HG02642 (cell line): ENCODE results near the gene IL17RB.

Experiments used
- ATAC-seq: cut with Tn5 transposase; IDR thresholded peaks from one replicate; pipeline ENCODE4 v1.9.1; 2021; ENCODE audit warnings: mild to moderate bottlenecking; ENCODE audit not compliant: unreplicated experiment, poor library complexity

The IL17RB gene

DNA sequence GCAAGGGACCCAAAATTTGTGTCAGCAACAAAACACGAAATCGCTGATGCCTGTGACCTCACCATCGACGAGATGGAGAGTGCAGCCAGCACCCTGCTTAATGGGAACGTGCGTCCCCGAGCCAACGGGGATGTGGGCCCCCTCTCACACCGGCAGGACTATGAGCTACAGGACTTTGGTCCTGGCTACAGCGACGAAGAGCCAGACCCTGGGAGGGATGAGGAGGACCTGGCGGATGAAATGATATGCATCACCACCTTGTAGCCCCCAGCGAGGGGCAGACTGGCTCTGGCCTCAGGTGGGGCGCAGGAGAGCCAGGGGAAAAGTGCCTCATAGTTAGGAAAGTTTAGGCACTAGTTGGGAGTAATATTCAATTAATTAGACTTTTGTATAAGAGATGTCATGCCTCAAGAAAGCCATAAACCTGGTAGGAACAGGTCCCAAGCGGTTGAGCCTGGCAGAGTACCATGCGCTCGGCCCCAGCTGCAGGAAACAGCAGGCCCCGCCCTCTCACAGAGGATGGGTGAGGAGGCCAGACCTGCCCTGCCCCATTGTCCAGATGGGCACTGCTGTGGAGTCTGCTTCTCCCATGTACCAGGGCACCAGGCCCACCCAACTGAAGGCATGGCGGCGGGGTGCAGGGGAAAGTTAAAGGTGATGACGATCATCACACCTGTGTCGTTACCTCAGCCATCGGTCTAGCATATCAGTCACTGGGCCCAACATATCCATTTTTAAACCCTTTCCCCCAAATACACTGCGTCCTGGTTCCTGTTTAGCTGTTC lies 35.0 kb upstream of the IL17RB start:
- no peak for ATAC-seq

GRCh38 chr3:53812434-53812833 lies 33.9 kb upstream of the IL17RB start:
- ATAC-seq, result no peak

DNA sequence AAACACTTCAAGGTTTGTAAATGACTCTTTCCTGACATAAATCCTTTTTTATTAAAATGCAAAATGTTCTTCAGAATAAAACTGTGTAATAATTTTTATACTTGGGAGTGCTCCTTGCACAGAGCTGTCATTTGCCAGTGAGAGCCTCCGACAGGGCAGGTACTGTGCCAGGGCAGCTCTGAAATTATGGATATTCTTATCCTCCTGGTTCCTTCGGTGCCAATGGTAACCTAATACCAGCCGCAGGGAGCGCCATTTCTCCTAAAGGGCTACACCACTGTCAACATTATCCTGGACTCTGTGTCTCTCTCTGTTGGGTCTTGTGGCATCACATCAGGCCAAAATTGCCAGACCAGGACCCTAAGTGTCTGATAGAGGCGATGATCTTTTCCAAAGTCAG lies 33.1 kb upstream of the IL17RB start:
- no peak for ATAC-seq

- ATAC-seq, result no peak
These were observed 32.5 kb upstream of the IL17RB start for GRCh38 chr3:53813876-53814275.

DNA sequence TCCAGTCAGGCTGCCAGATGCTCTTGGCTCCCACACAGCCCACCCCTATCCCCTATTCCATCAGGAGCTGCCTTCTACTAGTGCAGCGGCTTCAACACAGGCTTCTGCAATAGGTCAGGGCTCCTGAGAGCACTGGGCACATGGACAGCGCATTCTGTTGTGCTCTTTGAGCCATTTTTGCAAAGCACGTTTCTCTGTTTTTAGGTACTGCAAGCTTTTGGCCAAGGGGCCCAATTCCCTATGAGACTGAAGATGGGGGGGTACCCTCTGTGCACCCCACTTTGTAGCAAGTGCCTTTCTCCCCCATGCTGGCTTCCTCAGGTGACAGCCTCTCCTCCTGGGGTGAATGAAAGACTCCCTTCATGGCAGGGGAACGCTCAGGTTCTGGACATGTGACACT lies 31.3 kb upstream of the IL17RB start:
- no peak for ATAC-seq

GRCh38 chr3:53815651-53816050 lies 30.7 kb upstream of the IL17RB start:
- no peak for ATAC-seq

DNA sequence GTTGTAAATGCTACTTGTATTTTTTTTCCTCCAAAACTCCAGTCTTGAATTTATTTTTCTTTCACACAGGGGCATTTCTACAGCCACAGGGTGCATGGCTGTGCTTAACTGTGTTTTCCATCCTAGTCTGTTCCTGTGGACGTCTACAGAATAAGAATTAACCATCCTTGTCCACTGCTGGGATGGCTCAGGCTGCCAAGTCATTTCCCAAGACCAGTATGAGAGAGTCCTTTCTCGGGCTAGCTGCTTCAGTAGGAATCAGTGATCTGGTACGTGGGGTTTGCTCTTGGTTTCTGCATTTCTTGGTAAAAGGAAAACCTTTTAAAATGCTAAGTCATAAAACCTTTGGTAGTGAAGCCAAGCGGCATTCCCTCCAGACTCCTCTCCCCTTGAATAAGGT lies 29.9 kb upstream of the IL17RB start:
- no peak for ATAC-seq

- ATAC-seq, result no peak
These were observed 29.2 kb upstream of the IL17RB start for GRCh38 chr3:53817211-53817610.

DNA sequence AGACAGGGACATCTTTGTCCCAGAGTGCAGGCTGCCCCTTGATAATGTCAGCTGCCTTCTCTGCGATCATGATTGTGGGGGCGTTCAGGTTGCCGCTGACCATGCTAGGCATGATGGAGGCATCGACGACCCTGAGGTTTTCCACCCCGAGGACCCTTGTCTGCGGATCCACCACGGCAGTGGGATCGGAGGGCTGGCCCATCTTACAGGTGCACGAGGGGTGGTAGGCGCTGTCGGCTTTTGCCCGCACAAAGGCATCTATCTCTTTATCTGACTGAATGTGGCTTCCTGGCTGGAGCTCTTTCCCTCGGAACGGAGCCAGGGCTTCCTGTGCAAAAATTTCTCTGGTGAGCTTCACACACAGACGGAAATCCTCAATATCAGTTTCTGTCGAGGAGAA lies 28.6 kb upstream of the IL17RB start:
- ATAC-seq, result no peak

DNA sequence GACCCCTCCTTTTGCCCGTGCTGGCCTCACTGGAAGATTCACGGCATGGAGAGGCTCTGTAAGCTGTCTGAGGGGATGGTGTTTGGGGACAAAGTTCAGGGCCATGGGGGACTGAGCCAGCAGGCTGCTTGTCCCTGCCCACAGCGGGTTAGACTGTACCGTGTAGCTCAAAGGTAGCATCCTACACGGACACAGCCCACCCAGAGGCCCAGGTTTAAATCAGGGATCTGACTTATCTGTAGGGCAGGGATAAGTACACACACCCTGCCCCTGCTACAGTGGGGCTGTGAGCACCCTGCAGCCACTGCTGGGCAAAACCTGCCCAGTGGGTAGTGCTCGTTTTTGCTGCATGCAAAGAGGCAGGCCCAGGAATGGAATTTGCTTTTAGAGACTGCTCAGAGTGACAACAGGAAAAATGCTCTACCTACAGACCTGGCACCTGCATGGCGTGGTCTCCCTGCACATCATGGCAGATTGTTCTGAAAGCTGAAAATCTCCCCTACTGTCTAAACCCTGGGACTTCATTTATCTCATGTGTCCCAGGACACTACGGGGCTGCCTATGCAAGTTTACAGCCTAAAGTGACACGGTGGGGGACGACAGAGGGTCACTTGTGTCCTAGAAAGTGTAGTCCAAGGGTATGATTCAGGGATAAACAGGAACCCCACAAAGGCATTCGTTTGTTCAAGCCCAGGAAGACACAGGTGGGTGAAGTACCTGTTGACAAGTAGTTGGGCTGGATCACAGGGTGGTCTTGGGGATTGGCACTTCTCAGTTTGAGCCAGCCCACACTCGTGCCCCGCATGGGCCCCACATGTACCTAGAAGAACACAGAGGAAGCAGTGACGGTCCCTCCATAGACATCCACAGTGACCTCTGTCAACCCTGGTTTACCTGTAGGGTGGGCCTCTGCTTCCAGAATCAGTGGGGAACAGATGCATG lies 27.9 kb upstream of the IL17RB start:
- ATAC-seq, result no peak

- no peak for ATAC-seq
These were observed 27.1 kb upstream of the IL17RB start for GRCh38 chr3:53819163-53819868.

DNA sequence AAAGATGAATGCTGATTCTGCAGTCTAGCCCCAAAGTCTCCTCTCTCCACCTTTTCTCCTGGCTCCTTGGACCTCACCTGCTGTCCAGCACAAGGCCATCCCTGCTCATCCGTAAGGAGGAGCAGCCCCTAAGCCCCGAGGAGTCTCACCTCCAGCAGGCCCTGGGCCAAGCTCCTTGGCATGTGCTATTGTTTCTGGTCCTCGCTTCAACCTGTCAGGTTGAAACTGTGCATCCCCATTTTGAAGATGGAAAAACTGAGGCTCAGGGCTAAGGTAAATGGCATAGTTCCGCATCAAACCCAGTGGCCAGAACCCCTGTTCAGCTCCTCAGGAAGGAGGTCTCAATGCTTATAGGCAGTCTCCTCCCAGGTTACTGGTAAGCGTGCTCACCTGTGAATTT lies 26.3 kb upstream of the IL17RB start:
- ATAC-seq, result no peak

- no peak for ATAC-seq
These were observed 25.4 kb upstream of the IL17RB start for GRCh38 chr3:53820756-53821580.

DNA sequence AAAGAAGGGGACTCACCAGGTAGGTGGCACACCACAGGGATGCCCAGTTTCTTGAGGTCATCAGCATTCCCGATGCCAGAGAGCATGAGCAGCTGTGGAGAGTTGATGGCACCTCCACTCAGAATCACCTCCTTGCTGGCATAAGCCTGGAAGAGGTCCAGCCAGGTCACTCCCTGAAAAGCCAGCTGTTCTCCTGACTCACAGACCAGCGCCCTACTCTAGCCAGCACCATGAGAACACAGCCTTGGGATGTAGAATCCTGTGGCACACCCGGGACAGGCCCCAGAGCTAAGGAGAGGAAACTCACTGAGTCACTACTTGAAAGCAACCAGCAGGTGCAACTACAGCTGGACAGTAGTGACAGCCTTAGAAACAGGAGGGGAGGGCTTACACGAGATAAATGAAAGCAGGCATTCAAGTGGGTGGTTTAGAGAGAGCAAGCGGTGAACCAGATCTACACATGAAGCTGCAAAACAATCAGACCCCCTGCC lies 24.7 kb upstream of the IL17RB start:
- ATAC-seq, result no peak

DNA sequence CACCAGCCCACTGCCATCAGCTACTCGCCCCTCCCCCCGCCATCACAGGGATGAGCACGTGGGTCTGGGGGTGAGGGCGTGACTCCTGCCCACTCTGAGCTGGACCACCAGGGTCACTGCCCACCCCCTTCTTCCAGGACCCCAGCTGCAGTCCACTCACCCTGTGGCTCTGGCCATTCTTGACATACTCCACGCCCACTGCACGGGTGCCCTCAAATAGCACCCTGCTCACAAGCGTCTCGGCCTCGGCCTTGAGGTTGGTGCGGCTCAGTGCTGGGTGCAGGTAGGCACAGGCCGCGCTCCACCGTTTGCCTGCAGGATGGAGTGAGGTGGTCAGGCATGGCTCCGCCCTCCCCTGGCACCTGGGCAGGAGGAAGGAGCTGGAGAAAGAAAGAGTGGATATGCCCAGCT lies 24.0 kb upstream of the IL17RB start:
- no peak for ATAC-seq

- ATAC-seq, result no peak
These were observed 23.1 kb upstream of the IL17RB start for GRCh38 chr3:53823026-53823955.

- no peak for ATAC-seq
These were observed 22.3 kb upstream of the IL17RB start for GRCh38 chr3:53823956-53824657.

- ATAC-seq, result no peak
These were observed 21.6 kb upstream of the IL17RB start for GRCh38 chr3:53824795-53825194.
